HUES64 (cell line): ENCODE results near the gene HAUS1.

Experiments used
- H3K27ac ChIP-seq: 2 replicates; pipeline ENCODE4 v1.7.0; 2013; ENCODE audit warnings: low read depth, low read length, inconsistent platforms
- H3K27me3 ChIP-seq: 2 replicates; pipeline ENCODE4 v1.6.1; 2013; ENCODE audit warnings: mild to moderate bottlenecking, low read length; ENCODE audit not compliant: insufficient read depth
- H3K36me3 ChIP-seq: 2 replicates; pipeline ENCODE4 v1.6.1; 2013; ENCODE audit warnings: mild to moderate bottlenecking, low read length; ENCODE audit not compliant: insufficient read depth
- H3K4me1 ChIP-seq: 2 replicates; pipeline ENCODE4 v1.6.1; 2013; ENCODE audit warnings: mild to moderate bottlenecking, low read length, moderate library complexity; ENCODE audit not compliant: insufficient read depth
- H3K4me3 ChIP-seq: 2 replicates; pipeline ENCODE4 v1.5.1; 2013; ENCODE audit warnings: mild to moderate bottlenecking, low read length, moderate library complexity
- H3K9ac ChIP-seq: 2 replicates; pipeline ENCODE4 v1.6.1; 2013; ENCODE audit warnings: mild to moderate bottlenecking, low read depth, low read length
- H3K9me3 ChIP-seq: 2 replicates; pipeline ENCODE4 v1.6.1; 2013; ENCODE audit warnings: low read depth, low read length; ENCODE audit not compliant: insufficient read depth
- WGBS: fragments of 150-250, 120-280 bp; methylation state at CpG from one replicate; pipeline ENCODE4 v1.1.7; 2013; ENCODE audit warnings: missing lambda C conversion rate; 5-methylcytosine and 5-hydroxymethylcytosine counted together

HAUS1 gene

GRCh38 chr18:46169464-46169941 lies 65.3 kb downstream of the HAUS1 start:
- Histone ChIP-seq H3K36me3 (no peaks in the 10 kb centered on the region), H3K9me3 (no peaks in the 10 kb centered on the region), H3K4me1 (peaks cover 12% of the 10 kb centered on the region; the same call in 1 of the 2 replicates), H3K27ac (no peak overlapping the region), H3K27me3 (no peaks in the 10 kb centered on the region), H3K4me3 (no peak overlapping the region), H3K9ac (no peak overlapping the region)
- 84% methylated on average over 6 of the region's 6 CpGs for WGBS

GRCh38 chr18:46171331-46171730 lies 67.1 kb downstream of the HAUS1 start:
- no peaks in the 10 kb centered on the region for H3K36me3 ChIP-seq
- H3K27ac ChIP-seq = no peak overlapping the region
- H3K9ac ChIP-seq = no peak overlapping the region
- 93% methylated on average over 4 of the region's 4 CpGs for WGBS
- H3K4me3 ChIP-seq = no peak overlapping the region
- no peaks in the 10 kb centered on the region for H3K9me3 ChIP-seq
- H3K4me1 ChIP-seq = peaks cover 8% of the 10 kb centered on the region
- H3K27me3 ChIP-seq = no peaks in the 10 kb centered on the region

- H3K9ac ChIP-seq = peak overlapping the region; percentile 96
- no peaks in the 10 kb centered on the region for H3K36me3 ChIP-seq
- H3K27me3 ChIP-seq = no peaks in the 10 kb centered on the region
- peak overlapping the region; percentile 87 for H3K4me3 ChIP-seq
- H3K9me3 ChIP-seq = no peaks in the 10 kb centered on the region
- peaks cover 3% of the 10 kb centered on the region; the same call in 1 of the 2 replicates for H3K4me1 ChIP-seq
- H3K27ac ChIP-seq = peak overlapping the region; percentile 91
- under 1% methylated on average over 95 of the region's 95 CpGs for WGBS
These were observed 69.5 kb downstream of the HAUS1 start for GRCh38 chr18:46173393-46174341.

GRCh38 chr18:46174342-46175041 lies 70.3 kb downstream of the HAUS1 start:
- Histone ChIP-seq H3K27ac (peak overlapping the region; percentile 91), H3K4me1 (peaks cover 3% of the 10 kb centered on the region; the same call in 1 of the 2 replicates), H3K9ac (peak overlapping the region; percentile 96), H3K4me3 (peak overlapping the region; percentile 87), H3K36me3 (no peaks in the 10 kb centered on the region), H3K9me3 (no peaks in the 10 kb centered on the region), H3K27me3 (no peaks in the 10 kb centered on the region)
- WGBS = under 1% methylated on average over 67 of the region's 67 CpGs

GRCh38 chr18:46176001-46176400 lies 71.8 kb downstream of the HAUS1 start:
- Histone ChIP-seq H3K36me3 (no peaks in the 10 kb centered on the region), H3K4me3 (no peak overlapping the region), H3K9ac (no peak overlapping the region), H3K27ac (no peak overlapping the region), H3K27me3 (no peaks in the 10 kb centered on the region), H3K9me3 (no peaks in the 10 kb centered on the region), H3K4me1 (peaks cover 3% of the 10 kb centered on the region; the same call in 1 of the 2 replicates)
- 97% methylated on average over 3 of the region's 3 CpGs for WGBS
